ENCODE data around the gene ASF1B. TPM values are rescaled to one million over a fixed set of nuclear protein-coding genes. Genes with fewer than 3 reads are reported as not detected.

The ASF1B gene
- total and polyA plus RNA-seq, 2 experiments from 2014 or later = 33.3 to 36.9 TPM

DNA sequence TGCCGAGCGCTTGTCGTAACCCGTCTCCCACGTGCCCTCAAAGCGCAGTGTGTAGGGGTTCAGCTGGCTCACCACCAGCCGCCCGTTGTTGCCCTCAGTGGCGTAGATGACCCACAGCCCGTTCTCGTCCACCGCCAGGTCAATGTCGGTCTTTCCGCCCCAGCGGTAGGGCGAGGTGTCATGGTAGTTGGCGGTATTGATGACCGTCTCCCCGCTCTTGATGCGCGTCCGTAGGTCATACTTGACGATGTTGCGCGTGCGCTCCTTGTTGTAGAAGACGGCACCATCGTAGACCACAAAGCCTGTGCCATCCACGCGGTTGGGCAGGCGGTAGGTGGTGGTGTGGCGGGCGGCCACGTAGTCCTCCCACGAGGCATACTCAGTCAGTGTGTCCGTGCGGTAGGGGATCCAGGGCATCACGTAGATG lies 26.5 kb upstream of the ASF1B start (continued):
- TF ChIP-seq, protein P1, sequence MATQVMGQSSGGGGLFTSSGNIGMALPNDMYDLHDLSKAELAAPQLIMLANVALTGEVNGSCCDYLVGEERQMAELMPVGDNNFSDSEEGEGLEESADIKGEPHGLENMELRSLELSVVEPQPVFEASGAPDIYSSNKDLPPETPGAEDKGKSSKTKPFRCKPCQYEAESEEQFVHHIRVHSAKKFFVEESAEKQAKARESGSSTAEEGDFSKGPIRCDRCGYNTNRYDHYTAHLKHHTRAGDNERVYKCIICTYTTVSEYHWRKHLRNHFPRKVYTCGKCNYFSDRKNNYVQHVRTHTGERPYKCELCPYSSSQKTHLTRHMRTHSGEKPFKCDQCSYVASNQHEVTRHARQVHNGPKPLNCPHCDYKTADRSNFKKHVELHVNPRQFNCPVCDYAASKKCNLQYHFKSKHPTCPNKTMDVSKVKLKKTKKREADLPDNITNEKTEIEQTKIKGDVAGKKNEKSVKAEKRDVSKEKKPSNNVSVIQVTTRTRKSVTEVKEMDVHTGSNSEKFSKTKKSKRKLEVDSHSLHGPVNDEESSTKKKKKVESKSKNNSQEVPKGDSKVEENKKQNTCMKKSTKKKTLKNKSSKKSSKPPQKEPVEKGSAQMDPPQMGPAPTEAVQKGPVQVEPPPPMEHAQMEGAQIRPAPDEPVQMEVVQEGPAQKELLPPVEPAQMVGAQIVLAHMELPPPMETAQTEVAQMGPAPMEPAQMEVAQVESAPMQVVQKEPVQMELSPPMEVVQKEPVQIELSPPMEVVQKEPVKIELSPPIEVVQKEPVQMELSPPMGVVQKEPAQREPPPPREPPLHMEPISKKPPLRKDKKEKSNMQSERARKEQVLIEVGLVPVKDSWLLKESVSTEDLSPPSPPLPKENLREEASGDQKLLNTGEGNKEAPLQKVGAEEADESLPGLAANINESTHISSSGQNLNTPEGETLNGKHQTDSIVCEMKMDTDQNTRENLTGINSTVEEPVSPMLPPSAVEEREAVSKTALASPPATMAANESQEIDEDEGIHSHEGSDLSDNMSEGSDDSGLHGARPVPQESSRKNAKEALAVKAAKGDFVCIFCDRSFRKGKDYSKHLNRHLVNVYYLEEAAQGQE (IDR thresholded peaks at IDR 0.05; ENCODE audit: unreplicated experiment) = no peak

DNA sequence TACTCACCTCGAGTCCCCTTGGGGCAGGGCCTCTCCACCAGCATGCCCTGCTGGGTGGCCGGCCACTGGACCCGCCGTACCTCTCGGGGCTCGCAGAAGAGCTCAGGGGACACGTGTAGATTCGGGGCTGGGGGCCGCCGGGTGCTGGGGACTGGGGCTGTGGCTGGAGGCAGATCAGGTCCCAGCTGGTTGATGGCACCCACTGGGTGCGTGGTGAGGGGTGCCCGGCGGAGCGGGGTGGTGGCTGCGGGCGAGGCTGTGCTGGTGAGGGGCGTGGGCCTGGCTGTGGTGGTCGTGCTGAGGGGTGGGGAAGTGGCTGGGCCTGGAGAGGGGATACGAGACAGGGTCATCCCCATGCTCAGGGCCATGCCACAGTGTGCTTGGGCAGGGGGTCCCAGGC lies 24.9 kb upstream of the ASF1B start:
- H3K4me3 ChIP-seq = no peak overlapping the region
- no peaks in the 10 kb centered on the region for H3K9me2 ChIP-seq (ENCODE audit: insufficient read depth)
- TF ChIP-seq JUNB (IDR thresholded peaks at IDR 0.05; ENCODE audit: unreplicated experiment) (no peak), POLR2AphosphoS5 (IDR thresholded peaks at IDR 0.05; ENCODE audit: low read depth) (peak; percentile 29; the same call in 1 of the 2 replicates)
- no peak overlapping the region for H2AFZ ChIP-seq
- no peaks in the 10 kb centered on the region for H3K4me1 ChIP-seq (ENCODE audit: insufficient read depth)
- H3K36me3 ChIP-seq (ENCODE audit: insufficient read depth) = peaks cover 3% of the 10 kb centered on the region; the same call in 1 of the 2 replicates
- no peaks in the 10 kb centered on the region for H3K9me3 Mint-ChIP-seq
- ATAC-seq = no peak
- H3K79me2 ChIP-seq (replicated peaks; ENCODE audit: insufficient read depth) = no peaks in the 10 kb centered on the region
- no peaks in the 10 kb centered on the region; the same call in 1 of the 2 replicates for H4K20me1 ChIP-seq (replicated peaks; ENCODE audit: insufficient read depth)
- no peak overlapping the region for H3K4me2 ChIP-seq
- H3K27ac Mint-ChIP-seq = no peak overlapping the region
- peaks cover 6% of the 10 kb centered on the region for H3K4me1 Mint-ChIP-seq
- H3K27me3 ChIP-seq (ENCODE audit: insufficient read depth) = no peaks in the 10 kb centered on the region
- no peak overlapping the region for H3K27ac ChIP-seq (ENCODE audit: low read depth)
- H3K4me3 Mint-ChIP-seq = no peak overlapping the region
- peaks cover 8% of the 10 kb centered on the region for H3K27me3 Mint-ChIP-seq (ENCODE audit: insufficient read depth, low read depth, poor library complexity)
- H3K36me3 Mint-ChIP-seq (ENCODE audit: low read depth) = peaks cover 40% of the 10 kb centered on the region
- DNase-seq (ENCODE audit: low spot score) = no peak
- H3F3A ChIP-seq (replicated peaks; ENCODE audit: low read depth) = no peaks in the 10 kb centered on the region

DNA sequence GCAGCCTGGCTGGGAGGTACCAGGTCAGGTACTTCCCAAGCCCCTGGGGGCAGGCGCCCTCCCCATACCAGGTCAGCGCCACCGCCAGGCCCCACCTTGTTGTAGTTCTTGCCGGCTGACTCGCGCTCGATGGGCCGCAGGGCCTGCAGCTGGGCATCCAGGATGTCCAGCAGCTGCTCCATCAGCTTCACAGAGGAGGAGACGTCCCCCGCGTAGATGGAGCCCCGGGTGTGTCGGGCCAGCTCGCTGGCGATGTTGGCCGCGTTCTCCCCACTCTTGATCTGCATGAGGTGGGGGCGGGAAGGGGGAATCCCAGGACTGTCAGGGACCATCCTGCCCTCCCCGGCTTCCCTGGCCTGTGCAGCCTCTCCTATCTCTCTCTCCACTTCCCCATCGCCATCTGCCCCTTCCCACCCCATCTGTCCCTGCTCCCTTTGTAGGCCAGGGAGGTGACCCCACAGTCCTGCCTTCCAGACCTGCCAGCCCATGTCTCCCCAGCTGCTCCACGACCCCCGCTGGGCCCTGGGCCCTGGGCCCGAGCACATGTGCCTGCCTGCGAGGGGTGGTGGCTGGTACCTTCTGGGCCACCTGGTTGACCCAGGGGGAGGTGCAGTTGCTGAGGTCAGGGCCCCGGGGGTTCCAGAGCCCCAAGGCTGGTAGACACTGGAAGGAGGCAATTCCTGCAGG lies 23.8 kb upstream of the ASF1B start:
- H4K20me1 ChIP-seq (replicated peaks; ENCODE audit: insufficient read depth) = no peaks in the 10 kb centered on the region; the same call in 1 of the 2 replicates
- TF ChIP-seq EZH2 (IDR thresholded peaks at IDR 0.05; ENCODE audit: low read depth, unreplicated experiment) (no peak), ZNF114 (CRISPR knock-in tag; IDR thresholded peaks at IDR 0.05) (no peak), NANOG (IDR thresholded peaks at IDR 0.05; ENCODE audit: borderline replicate concordance) (no peak), CREB1 (CRISPR knock-in tag; IDR thresholded peaks at IDR 0.05; ENCODE audit: low read depth) (no peak), JUNB (IDR thresholded peaks at IDR 0.05; ENCODE audit: unreplicated experiment) (no peak)
- TF ChIP-seq, protein P1 (IDR thresholded peaks at IDR 0.05; ENCODE audit: unreplicated experiment) = no peak
- no peak overlapping the region for H3K4me3 ChIP-seq
- H3K9me3 Mint-ChIP-seq = no peaks in the 10 kb centered on the region
- peaks cover 6% of the 10 kb centered on the region for H3K27me3 Mint-ChIP-seq (ENCODE audit: insufficient read depth, low read depth, poor library complexity)
- H3K9me2 ChIP-seq (ENCODE audit: insufficient read depth) = no peaks in the 10 kb centered on the region
- H3K4me1 ChIP-seq (ENCODE audit: insufficient read depth) = no peaks in the 10 kb centered on the region
- no peaks in the 10 kb centered on the region; the same call in 2 of the 3 replicates for H3K4me1 Mint-ChIP-seq
- DNase-seq (ENCODE audit: low spot score) (no peak), ATAC-seq (no peak)
- peaks cover 3% of the 10 kb centered on the region; the same call in 1 of the 2 replicates for H3K36me3 ChIP-seq (ENCODE audit: insufficient read depth)
- H3K36me3 Mint-ChIP-seq (ENCODE audit: low read depth) = peaks cover 48% of the 10 kb centered on the region
- no peaks in the 10 kb centered on the region for H3K79me2 ChIP-seq (replicated peaks; ENCODE audit: insufficient read depth)
- no peaks in the 10 kb centered on the region for H3K27me3 ChIP-seq (ENCODE audit: insufficient read depth)
- no peaks in the 10 kb centered on the region for H3F3A ChIP-seq (replicated peaks; ENCODE audit: low read depth)
- H3K4me3 Mint-ChIP-seq = no peak overlapping the region
- H3K27ac Mint-ChIP-seq = no peak overlapping the region
- H3K27ac ChIP-seq (ENCODE audit: low read depth) = no peak overlapping the region
- H2AFZ ChIP-seq = no peak overlapping the region
- no peak overlapping the region for H3K4me2 ChIP-seq

Data from GM23338 (cell line).